Measurements from ENCODE around the gene POGLUT2.

The POGLUT2 gene

DNA sequence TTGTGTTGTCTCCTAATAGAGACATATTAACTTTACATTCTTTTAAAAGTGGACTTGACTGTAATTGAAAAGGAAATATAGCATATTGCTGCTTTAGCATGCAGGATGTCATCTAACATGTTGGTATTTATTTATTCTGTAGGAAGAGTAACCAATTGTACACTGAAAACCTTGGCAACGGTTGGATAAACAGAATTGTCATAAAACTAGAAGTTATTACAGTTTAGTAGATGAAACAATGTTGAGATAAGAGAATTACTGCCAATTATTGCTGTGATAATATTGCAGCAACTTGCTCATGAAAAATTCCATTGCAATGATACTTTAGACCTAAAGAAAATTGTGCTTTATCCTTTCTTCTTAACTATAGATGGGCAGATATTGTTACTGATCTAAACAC is 39.5 kb upstream of the POGLUT2 start:
- Histone ChIP-seq H3K9me3 (ENCODE audit: low read depth, low read length) (no peaks in the 10 kb centered on the region), H3K4me3 (no peak overlapping the region), H3K9ac (ENCODE audit: insufficient read length) (no peak overlapping the region), H3K36me3 (ENCODE audit: insufficient read depth, low read length) (no peaks in the 10 kb centered on the region), H3K27ac (no peak overlapping the region)
- no peak for DNase-seq (ENCODE audit: low read depth, low spot score)
- no peak for TF ChIP-seq POLR2AphosphoS5 (IDR thresholded peaks at IDR 0.05; ENCODE audit: borderline replicate concordance, low read depth, low read length)
- no peak for TF ChIP-seq EZH2 (IDR thresholded peaks at IDR 0.05)
- TF ChIP-seq FOXP2 (optimal IDR thresholded peaks at IDR 0.05; ENCODE audit: control extremely low read depth, extremely low read length, insufficient read depth): no peak

DNA sequence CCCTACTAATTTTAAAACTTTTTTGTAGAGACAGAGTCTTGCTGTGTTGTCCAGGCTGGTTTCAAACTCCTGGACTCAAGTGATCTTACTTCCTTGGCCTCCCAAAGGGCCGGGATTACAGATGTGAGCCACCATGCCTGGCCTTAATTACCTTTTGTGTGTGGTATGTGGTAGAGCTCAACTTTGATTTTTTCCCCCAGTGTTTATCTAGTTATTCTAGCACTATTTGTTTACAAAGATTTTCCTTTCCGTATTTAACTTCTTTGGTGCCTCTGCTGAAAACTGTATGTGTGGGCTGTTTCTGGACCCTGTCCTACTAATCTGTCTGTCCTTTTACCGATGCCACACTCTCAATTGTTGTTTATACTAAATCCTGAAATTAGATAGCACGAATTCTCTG is 37.7 kb upstream of the POGLUT2 start:
- Histone ChIP-seq H3K9me3 (ENCODE audit: low read depth, low read length) (no peaks in the 10 kb centered on the region), H3K4me3 (no peak overlapping the region), H3K9ac (ENCODE audit: insufficient read length) (no peak overlapping the region), H3K27ac (no peak overlapping the region), H3K36me3 (ENCODE audit: insufficient read depth, low read length) (no peaks in the 10 kb centered on the region)
- no peak for DNase-seq (ENCODE audit: low read depth, low spot score)
- TF ChIP-seq EZH2 (IDR thresholded peaks at IDR 0.05) (no peak), FOXP2 (optimal IDR thresholded peaks at IDR 0.05; ENCODE audit: control extremely low read depth, extremely low read length, insufficient read depth) (no peak), POLR2AphosphoS5 (IDR thresholded peaks at IDR 0.05; ENCODE audit: borderline replicate concordance, low read depth, low read length) (no peak)

DNA sequence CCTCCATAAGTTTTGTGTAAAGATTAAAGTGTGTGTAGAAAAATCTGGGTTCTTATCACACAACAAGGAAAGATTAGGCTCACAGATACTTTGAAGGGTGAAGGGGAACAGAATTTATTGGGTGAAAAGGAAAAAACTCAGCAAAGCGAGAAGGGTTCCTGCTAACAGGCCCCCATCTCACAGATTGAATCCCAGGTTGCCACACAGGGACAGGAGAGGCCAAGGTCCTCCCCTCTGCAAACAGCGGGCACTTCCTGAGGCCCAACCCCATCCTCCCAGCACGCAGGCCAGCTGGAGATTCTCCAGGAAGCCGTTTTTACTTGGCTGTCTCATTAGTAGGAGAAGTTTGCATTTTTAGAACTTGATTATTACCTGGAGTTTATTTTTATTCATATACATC is 31.9 kb upstream of the POGLUT2 start:
- no peak for TF ChIP-seq EZH2 (IDR thresholded peaks at IDR 0.05)
- no peak for TF ChIP-seq POLR2AphosphoS5 (IDR thresholded peaks at IDR 0.05; ENCODE audit: borderline replicate concordance, low read depth, low read length)
- no peak for TF ChIP-seq FOXP2 (optimal IDR thresholded peaks at IDR 0.05; ENCODE audit: control extremely low read depth, extremely low read length, insufficient read depth)
- H3K36me3 ChIP-seq (ENCODE audit: insufficient read depth, low read length): no peaks in the 10 kb centered on the region
- no peaks in the 10 kb centered on the region for H3K9me3 ChIP-seq (ENCODE audit: low read depth, low read length)

DNA sequence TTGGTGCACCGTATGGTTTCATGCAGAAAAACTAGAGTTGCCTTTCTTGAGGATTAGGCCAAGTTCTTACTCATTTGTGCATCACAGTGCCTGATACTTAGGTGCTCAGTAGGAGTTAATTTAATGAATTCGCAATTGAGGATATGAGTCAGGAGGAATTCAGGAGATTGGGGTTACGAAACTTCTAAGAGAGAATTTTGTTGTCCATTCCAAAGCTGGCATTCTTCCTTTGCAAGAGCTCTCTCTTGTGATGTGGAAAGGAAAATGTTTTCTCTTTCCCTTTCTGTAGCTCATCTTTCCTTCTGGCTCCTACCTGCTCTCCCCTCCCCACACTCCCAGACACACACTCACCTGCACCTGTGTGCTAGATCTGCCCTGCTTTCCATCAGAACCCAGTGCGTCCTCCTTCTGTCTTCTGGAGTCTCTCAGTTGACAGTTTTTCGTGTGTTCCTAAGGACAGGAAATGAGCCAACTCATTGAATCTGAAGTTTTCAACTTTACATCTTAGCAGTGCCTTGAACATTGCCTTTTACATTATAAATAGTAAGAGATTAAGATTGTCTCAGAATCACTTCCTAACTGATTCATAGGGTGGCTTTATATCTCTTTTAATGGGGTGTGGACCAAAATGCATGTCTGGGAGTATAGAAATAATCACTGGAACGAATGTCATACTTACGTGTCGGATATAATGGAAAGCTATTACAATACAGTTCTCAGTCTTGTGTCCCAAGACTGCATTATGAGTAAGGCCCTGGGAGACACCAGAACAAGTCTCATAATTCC is 27.3 kb upstream of the POGLUT2 start:
- H3K27ac ChIP-seq: peak overlapping the region; percentile 19; the same call in 1 of the 2 replicates
- no peak overlapping the region for H3K9ac ChIP-seq (ENCODE audit: insufficient read length)
- peak; percentile 40 for DNase-seq (ENCODE audit: low read depth, low spot score)
- TF ChIP-seq EZH2 (IDR thresholded peaks at IDR 0.05) (no peak), FOXP2 (optimal IDR thresholded peaks at IDR 0.05; ENCODE audit: control extremely low read depth, extremely low read length, insufficient read depth) (no peak), POLR2AphosphoS5 (IDR thresholded peaks at IDR 0.05; ENCODE audit: borderline replicate concordance, low read depth, low read length) (no peak)
- 0 out of 2 replicates have a peak overlapping the region, but pooled peaks have one; percentile 28 for H3K4me3 ChIP-seq
- H3K36me3 ChIP-seq (ENCODE audit: insufficient read depth, low read length): peaks cover 14% of the 10 kb centered on the region
- no peaks in the 10 kb centered on the region for H3K9me3 ChIP-seq (ENCODE audit: low read depth, low read length)

More for the DNA sequence above, 31.9 kb upstream of the POGLUT2 start:
- DNase-seq (ENCODE audit: low read depth, low spot score): no peak
- Histone ChIP-seq H3K27ac (no peak overlapping the region), H3K4me3 (no peak overlapping the region), H3K9ac (ENCODE audit: insufficient read length) (no peak overlapping the region)

DNA sequence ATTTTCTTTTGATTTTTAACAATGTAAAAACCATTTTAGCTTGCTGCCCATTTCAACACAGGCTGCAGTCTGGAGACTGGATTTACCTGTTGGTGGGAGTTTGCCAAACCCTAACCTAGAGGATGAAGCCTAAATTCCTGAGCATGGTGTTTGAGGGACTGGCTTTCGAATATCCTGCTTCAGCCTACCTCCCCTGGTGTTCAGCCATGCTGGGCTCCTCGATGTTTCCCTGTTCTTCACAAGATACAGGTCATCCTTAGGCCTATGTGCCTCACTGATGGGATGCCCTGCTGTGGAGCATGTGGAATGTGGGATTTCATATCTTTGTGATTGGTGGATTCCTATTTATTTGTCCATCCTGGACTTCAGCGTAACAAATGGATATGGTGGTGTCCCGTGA is 26.6 kb upstream of the POGLUT2 start:
- Histone ChIP-seq H3K36me3 (ENCODE audit: insufficient read depth, low read length) (peaks cover 14% of the 10 kb centered on the region), H3K9me3 (ENCODE audit: low read depth, low read length) (no peaks in the 10 kb centered on the region), H3K9ac (ENCODE audit: insufficient read length) (no peak overlapping the region), H3K27ac (no peak overlapping the region), H3K4me3 (no peak overlapping the region)
- TF ChIP-seq FOXP2 (optimal IDR thresholded peaks at IDR 0.05; ENCODE audit: control extremely low read depth, extremely low read length, insufficient read depth) (no peak), POLR2AphosphoS5 (IDR thresholded peaks at IDR 0.05; ENCODE audit: borderline replicate concordance, low read depth, low read length) (no peak), EZH2 (IDR thresholded peaks at IDR 0.05) (no peak)
- DNase-seq (ENCODE audit: low read depth, low spot score): no peak

DNA sequence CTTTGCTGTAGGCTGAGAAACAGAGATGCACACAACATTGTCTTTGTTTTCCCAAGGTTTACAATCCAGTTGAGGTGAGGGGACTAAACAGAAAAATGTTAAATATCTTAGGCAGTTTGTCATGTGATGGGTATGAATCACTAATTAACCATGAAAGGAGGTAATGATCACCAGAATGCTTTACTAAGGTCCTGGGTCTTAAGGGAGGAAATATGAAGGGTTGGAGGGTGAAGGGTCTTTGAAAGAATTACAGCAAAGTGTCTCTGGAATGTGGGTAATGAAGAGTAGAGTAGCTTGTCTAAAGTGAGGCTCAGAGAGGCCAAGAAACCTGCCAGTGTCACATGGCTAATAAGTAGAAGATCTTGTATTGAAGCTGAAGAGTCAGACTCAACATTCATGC is 19.1 kb upstream of the POGLUT2 start:
- no peak for DNase-seq (ENCODE audit: low read depth, low spot score)
- H3K36me3 ChIP-seq (ENCODE audit: insufficient read depth, low read length): peaks cover 10% of the 10 kb centered on the region
- TF ChIP-seq EZH2 (IDR thresholded peaks at IDR 0.05) (no peak), FOXP2 (optimal IDR thresholded peaks at IDR 0.05; ENCODE audit: control extremely low read depth, extremely low read length, insufficient read depth) (no peak), POLR2AphosphoS5 (IDR thresholded peaks at IDR 0.05; ENCODE audit: borderline replicate concordance, low read depth, low read length) (no peak)

DNA sequence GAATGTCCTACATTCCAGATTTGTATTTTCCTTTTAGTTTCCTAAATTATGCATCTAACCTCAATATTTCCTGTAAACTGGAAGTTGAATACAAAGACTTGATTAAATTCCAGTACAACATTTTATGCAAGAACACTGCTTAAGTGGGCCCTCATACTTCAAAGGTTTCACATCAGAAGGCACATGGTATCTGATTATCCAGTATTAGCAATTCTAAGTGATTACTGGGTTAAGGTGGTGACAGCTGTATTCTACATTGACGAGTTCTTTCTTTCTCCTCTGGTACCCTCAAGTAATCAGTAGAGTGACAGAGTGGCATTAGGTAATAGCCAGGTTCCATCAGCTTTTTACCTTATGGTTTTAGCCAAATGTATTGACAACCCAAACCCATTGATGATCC is 18.5 kb upstream of the POGLUT2 start:
- no peak overlapping the region for H3K27ac ChIP-seq
- no peak overlapping the region for H3K4me3 ChIP-seq
- H3K9me3 ChIP-seq (ENCODE audit: low read depth, low read length): no peaks in the 10 kb centered on the region
- DNase-seq (ENCODE audit: low read depth, low spot score): no peak
- TF ChIP-seq POLR2AphosphoS5 (IDR thresholded peaks at IDR 0.05; ENCODE audit: borderline replicate concordance, low read depth, low read length) (no peak), FOXP2 (optimal IDR thresholded peaks at IDR 0.05; ENCODE audit: control extremely low read depth, extremely low read length, insufficient read depth) (no peak), EZH2 (IDR thresholded peaks at IDR 0.05) (no peak)
- no peak overlapping the region for H3K9ac ChIP-seq (ENCODE audit: insufficient read length)
- H3K36me3 ChIP-seq (ENCODE audit: insufficient read depth, low read length): peaks cover 7% of the 10 kb centered on the region

More for the DNA sequence above, 19.1 kb upstream of the POGLUT2 start:
- Histone ChIP-seq H3K9me3 (ENCODE audit: low read depth, low read length) (no peaks in the 10 kb centered on the region), H3K4me3 (no peak overlapping the region), H3K9ac (ENCODE audit: insufficient read length) (no peak overlapping the region), H3K27ac (no peak overlapping the region)

DNA sequence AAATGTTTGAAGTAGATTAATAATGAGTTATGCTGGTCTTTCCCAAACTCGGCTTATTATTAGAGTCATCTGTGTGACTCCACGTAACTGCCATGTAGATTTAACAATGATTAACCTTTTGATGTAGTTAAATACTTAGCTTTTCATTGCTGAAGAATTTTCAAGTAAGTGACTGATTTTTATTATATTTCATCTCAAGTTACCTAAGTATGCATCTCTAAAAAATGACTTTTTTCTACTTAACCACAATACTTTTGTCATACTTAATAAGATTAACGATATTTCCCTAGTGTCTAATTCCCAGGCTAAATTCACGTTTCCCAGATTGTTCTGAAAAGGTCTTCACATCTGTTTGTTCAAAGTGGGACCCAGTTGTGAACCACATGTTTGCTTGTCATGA is 17.9 kb upstream of the POGLUT2 start:
- Histone ChIP-seq H3K9me3 (ENCODE audit: low read depth, low read length) (no peaks in the 10 kb centered on the region), H3K36me3 (ENCODE audit: insufficient read depth, low read length) (peaks cover 1% of the 10 kb centered on the region; the same call in 1 of the 2 replicates), H3K9ac (ENCODE audit: insufficient read length) (no peak overlapping the region), H3K4me3 (no peak overlapping the region), H3K27ac (no peak overlapping the region)
- DNase-seq (ENCODE audit: low read depth, low spot score): no peak
- TF ChIP-seq POLR2AphosphoS5 (IDR thresholded peaks at IDR 0.05; ENCODE audit: borderline replicate concordance, low read depth, low read length) (no peak), EZH2 (IDR thresholded peaks at IDR 0.05) (no peak), FOXP2 (optimal IDR thresholded peaks at IDR 0.05; ENCODE audit: control extremely low read depth, extremely low read length, insufficient read depth) (no peak)

All from SK-N-MC (cell line).